EH (cell line): ENCODE results near the gene SFT2D1.
"Not testable (repeated sequence)": the region's sequence is repeated elsewhere in the genome, so short reads cannot be mapped to it uniquely, and the experiment has no call there.

Source experiments
- DNase-seq: peaks from one replicate; pipeline ENCODE4 v3.0.0-alpha.2; 2015; ENCODE audit warnings: low read depth

SFT2D1 gene

GRCh38 chr6:166362427-166362826 lies 20.1 kb upstream of the SFT2D1 start:
- not testable (repeated sequence) for DNase-seq

GRCh38 chr6:166361077-166361429 lies 18.7 kb upstream of the SFT2D1 start:
- peak; percentile 16 for DNase-seq

- DNase-seq = peak; percentile 32
Measured at GRCh38 chr6:166360243-166361076, 18.1 kb upstream of the SFT2D1 start.

GRCh38 chr6:166355552-166355951 lies 13.2 kb upstream of the SFT2D1 start:
- DNase-seq = no peak

- DNase-seq = no peak
Measured at GRCh38 chr6:166354965-166355364, 12.6 kb upstream of the SFT2D1 start.

- DNase-seq = no peak
Measured at GRCh38 chr6:166354143-166354542, 11.8 kb upstream of the SFT2D1 start.

- DNase-seq = no peak
Measured at GRCh38 chr6:166353507-166353906, 11.2 kb upstream of the SFT2D1 start.

- no peak for DNase-seq
Measured at GRCh38 chr6:166352923-166353322, 10.6 kb upstream of the SFT2D1 start.

- DNase-seq = peak; percentile 18
Measured at GRCh38 chr6:166351715-166352285, 9.5 kb upstream of the SFT2D1 start.

- no peak for DNase-seq
Measured at GRCh38 chr6:166348305-166348949, 6.1 kb upstream of the SFT2D1 start.

- no peak for DNase-seq
Measured at GRCh38 chr6:166346965-166347364, 4.6 kb upstream of the SFT2D1 start.

GRCh38 chr6:166346449-166346848 lies 4.1 kb upstream of the SFT2D1 start:
- no peak for DNase-seq

GRCh38 chr6:166345672-166346071 lies 3.3 kb upstream of the SFT2D1 start:
- DNase-seq = not testable (repeated sequence)

- DNase-seq = not testable (repeated sequence)
Measured at GRCh38 chr6:166344921-166345320, 2.6 kb upstream of the SFT2D1 start.

GRCh38 chr6:166344240-166344639 lies 1.9 kb upstream of the SFT2D1 start:
- DNase-seq = no peak

GRCh38 chr6:166343150-166343487 lies 774 bp upstream of the SFT2D1 start:
- DNase-seq = no peak

GRCh38 chr6:166341977-166342348 lies 382 bp downstream of the SFT2D1 start:
- DNase-seq = peak; percentile 24

GRCh38 chr6:166341464-166341863 lies 881 bp downstream of the SFT2D1 start:
- DNase-seq = no peak

- DNase-seq = no peak
Measured at GRCh38 chr6:166338854-166339253, 3.5 kb downstream of the SFT2D1 start.

- DNase-seq = no peak
Measured at GRCh38 chr6:166336847-166337246, 5.5 kb downstream of the SFT2D1 start.

GRCh38 chr6:166335378-166336302 lies 6.7 kb downstream of the SFT2D1 start:
- no peak for DNase-seq

- DNase-seq = no peak
Measured at GRCh38 chr6:166334878-166335277, 7.5 kb downstream of the SFT2D1 start.
